Activated naive CD4-positive, alpha-beta T cell treated with anti-CD3 and anti-CD28 coated beads, Interleukin-2, amount 10 ng/mL, durations not matched to agents 7 days and 5 days (primary cell): ENCODE measurements around the gene TGFB1I1.
A peak's percentile ranks its signal among the peaks of the same experiment; 100 is the strongest.

Experiments
- CTCF ChIA-PET: fragments of 350-600 bp; sonication (Branson Sonifier 250); formaldehyde crosslinking; loops from one replicate; lab custom pipeline; 2021; ENCODE audit warnings: antibody characterized with exemption; lab: Charles Lee
- DNase-seq: peaks from one replicate; pipeline ENCODE4 v3.0.0-alpha.2; 2020
- H3K27ac Mint-ChIP-seq: one replicate; pipeline ENCODE4 v1.8.0; 2021; ENCODE audit warnings: mild to moderate bottlenecking, moderate library complexity, mixed read lengths
- H3K27me3 Mint-ChIP-seq: one replicate; pipeline ENCODE4 v1.8.0; 2021; ENCODE audit warnings: mild to moderate bottlenecking, mixed read lengths
- H3K36me3 Mint-ChIP-seq: one replicate; pipeline ENCODE4 v1.8.0; 2021; ENCODE audit warnings: mixed read lengths
- H3K4me1 Mint-ChIP-seq: one replicate; pipeline ENCODE4 v1.8.0; 2021; ENCODE audit warnings: mixed read lengths
- H3K4me3 Mint-ChIP-seq: one replicate; pipeline ENCODE4 v1.8.0; 2021; ENCODE audit warnings: mild to moderate bottlenecking, moderate library complexity, mixed read lengths
- H3K9me3 Mint-ChIP-seq: one replicate; pipeline ENCODE4 v1.8.0; 2021; ENCODE audit warnings: mixed read lengths

The TGFB1I1 gene

DNA sequence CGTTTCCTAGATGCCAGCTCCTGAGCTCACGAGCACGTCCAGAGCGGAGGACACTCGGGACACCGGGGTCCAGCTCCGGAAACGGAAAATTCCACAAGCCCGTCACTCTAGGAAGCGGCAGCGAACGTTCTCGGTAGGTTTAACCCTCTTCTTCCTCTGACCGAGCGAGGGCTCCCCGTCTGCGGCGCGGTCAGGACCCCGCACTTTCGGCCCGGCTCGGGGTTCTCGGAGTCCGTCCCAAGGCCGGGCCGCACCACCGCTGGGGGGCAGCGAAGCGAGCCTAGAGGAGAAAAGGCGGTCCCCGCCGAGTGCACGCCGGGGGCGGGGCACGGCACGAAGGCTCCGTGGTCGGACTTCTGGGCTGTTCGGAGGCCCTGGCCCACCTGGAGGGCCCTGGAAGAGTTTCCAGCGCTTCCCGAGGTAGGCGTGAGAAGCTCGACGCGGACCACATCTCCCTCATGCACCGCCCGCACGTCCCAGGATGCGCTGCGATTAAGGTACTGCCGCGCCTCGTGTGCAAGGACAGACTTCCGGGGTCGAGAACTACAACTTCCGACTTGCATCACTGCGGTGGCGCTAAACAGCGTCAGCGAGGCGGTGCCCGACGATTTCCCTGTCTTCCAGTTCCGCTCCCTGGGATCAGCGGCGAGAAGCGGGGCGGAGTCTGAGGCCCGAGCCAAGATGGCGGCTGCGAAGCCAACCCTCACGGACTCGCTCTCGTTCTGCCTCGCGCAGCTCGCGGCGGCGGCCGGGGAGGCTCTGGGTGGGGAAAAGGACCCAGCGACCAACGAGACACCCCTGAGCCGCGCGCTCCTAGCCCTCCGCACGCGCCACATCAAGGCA, 12.9 kb upstream of the TGFB1I1 start, which contains the start of gene ARMC5:
Gene ARMC5, plus strand, starts transcription at position 658 of the 843 bp plus-strand sequence. Its CDS starts 24 bp downstream, at position 682.
- H3K36me3 Mint-ChIP-seq: peaks cover 37% of the 10 kb centered on the region
- peak within 1 kb of the TSS; percentile 92 for H3K4me3 Mint-ChIP-seq
- peak; percentile 98 for DNase-seq
- peak within 1 kb of the TSS; percentile 98 for H3K27ac Mint-ChIP-seq
- H3K9me3 Mint-ChIP-seq: no peaks in the 10 kb centered on the region
- CTCF ChIA-PET: interaction anchor here (1.2 to 7.8 kb wide), 8 partner anchors 10 to 408 kb away, joined by 3 to 62 read pairs (median 4); partner anchors contain the start of gene RUSF1
- peaks cover 53% of the 10 kb centered on the region for H3K4me1 Mint-ChIP-seq
- peaks cover 3% of the 10 kb centered on the region for H3K27me3 Mint-ChIP-seq

DNA sequence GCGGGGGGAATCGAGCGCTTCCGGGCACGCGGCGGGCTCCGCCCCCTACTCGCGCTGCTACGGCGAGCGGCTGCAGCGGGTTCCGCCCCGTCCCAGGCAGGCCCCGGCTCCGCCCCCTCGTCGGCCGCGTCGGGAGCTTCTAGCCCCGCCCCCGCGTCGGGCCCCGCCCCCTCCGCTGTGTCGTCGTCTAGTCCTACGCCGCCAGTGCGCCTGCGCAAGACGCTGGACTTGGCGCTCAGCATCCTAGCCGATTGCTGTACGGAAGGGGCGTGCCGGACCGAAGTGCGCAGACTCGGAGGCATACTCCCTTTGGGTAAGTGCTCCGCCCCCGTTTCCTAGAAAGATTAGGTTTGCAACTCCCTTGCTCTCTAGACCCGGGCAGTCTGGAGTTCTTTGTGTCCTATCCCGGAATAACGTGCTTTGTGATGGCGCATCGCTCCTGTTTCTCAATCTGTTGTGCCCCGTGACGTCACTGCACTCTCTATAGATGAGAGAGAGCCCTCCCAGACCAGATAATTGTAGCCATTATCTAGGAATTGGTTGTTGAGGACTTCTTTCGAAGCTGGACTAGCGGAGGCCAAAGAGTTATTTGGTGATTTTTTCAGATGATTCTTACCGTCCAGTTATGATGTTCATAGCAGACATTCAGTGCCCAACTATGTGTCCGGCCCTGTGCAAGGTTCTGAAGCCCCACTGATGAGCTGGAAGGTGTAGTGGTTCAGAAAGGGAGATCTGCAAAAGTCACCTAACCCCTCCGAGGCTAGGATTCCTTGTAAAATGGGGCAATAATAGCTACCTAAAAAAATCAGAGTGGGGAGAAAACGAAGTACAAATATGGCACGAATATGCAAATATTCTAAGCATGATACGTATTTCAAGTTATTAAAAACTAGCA, 12.0 kb upstream of the TGFB1I1 start:
- peak overlapping the region; percentile 98 for H3K27ac Mint-ChIP-seq
- H3K4me1 Mint-ChIP-seq: peaks cover 49% of the 10 kb centered on the region
- CTCF ChIA-PET: interaction anchor here (0.8 to 7.8 kb wide), 19 partner anchors 9 to 417 kb away, joined by 3 to 62 read pairs (median 4); partner anchors contain the start of genes PYCARD, RUSF1 and ZNF267
- H3K9me3 Mint-ChIP-seq: no peaks in the 10 kb centered on the region
- peaks cover 38% of the 10 kb centered on the region for H3K36me3 Mint-ChIP-seq
- peaks cover 3% of the 10 kb centered on the region for H3K27me3 Mint-ChIP-seq
- peak overlapping the region; percentile 92 for H3K4me3 Mint-ChIP-seq
- peak; percentile 100 for DNase-seq

GRCh38 chr16:31460582-31461002, 11.4 kb upstream of the TGFB1I1 start:
- CTCF ChIA-PET: interaction anchor here (0.8 to 7.8 kb wide), 18 partner anchors 9 to 417 kb away, joined by 3 to 62 read pairs (median 4); partner anchors contain the start of genes PYCARD, RUSF1 and ZNF267
- Mint-ChIP-seq H3K9me3 (no peaks in the 10 kb centered on the region), H3K36me3 (peaks cover 40% of the 10 kb centered on the region), H3K4me3 (peak overlapping the region; percentile 92), H3K27me3 (peaks cover 3% of the 10 kb centered on the region), H3K4me1 (peaks cover 43% of the 10 kb centered on the region), H3K27ac (peak overlapping the region; percentile 98)
- DNase-seq: peak; percentile 37

DNA sequence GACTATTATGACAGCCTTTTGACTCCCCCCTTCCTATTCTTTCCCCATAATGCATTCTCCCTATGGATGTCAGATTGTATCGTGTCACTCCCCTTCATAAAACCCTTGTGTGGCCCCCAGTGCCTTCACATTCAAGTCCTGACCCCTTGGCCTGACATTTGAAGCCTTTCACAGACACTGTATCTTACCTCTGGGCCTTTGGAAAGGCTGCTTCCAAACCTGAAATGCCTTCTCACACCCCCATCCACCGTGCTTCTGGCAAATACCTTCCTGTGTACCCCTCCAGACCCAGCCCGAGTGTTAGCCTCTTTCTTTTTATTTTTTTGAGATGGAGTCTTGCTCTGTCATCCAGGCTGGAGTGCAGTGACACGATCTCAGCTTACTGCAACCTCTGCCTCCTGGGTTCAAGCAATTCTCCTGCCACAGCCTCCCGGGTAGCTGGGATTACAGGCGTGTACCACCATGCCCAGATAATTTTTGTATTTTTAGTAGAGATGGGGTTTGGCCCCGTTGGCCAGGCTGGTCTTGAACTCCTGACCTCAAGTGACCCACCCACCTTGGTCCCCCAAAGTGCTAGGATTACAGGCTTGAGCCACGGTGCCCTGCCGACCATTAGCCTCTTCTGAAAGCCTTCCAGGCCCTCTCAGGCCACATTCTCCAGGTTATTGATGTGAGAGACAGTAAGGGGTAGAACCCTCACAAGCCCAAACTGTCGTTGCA, 10.6 kb upstream of the TGFB1I1 start:
- Mint-ChIP-seq H3K4me3 (no peak overlapping the region), H3K27ac (peak overlapping the region; percentile 35)

GRCh38 chr16:31461921-31462804, 9.8 kb upstream of the TGFB1I1 start:
- H3K27ac Mint-ChIP-seq: no peak overlapping the region
- H3K4me1 Mint-ChIP-seq: peaks cover 33% of the 10 kb centered on the region

More for the DNA sequence above, 10.6 kb upstream of the TGFB1I1 start:
- no peak for DNase-seq
- CTCF ChIA-PET: interaction anchor here (0.8 to 7.8 kb wide), 15 partner anchors 9 to 416 kb away, joined by 3 to 62 read pairs (median 4); partner anchors contain the start of genes PYCARD and ZNF267
- peaks cover 35% of the 10 kb centered on the region for H3K36me3 Mint-ChIP-seq
- peaks cover 36% of the 10 kb centered on the region for H3K4me1 Mint-ChIP-seq
- no peaks in the 10 kb centered on the region for H3K9me3 Mint-ChIP-seq
- peaks cover 3% of the 10 kb centered on the region for H3K27me3 Mint-ChIP-seq

GRCh38 chr16:31464348-31464769, 7.6 kb upstream of the TGFB1I1 start:
- no peak for DNase-seq
- H3K4me3 Mint-ChIP-seq: no peak overlapping the region
- no peak overlapping the region for H3K27ac Mint-ChIP-seq
- H3K4me1 Mint-ChIP-seq: peaks cover 30% of the 10 kb centered on the region
- H3K36me3 Mint-ChIP-seq: peaks cover 27% of the 10 kb centered on the region
- H3K9me3 Mint-ChIP-seq: no peaks in the 10 kb centered on the region
- peaks cover 2% of the 10 kb centered on the region for H3K27me3 Mint-ChIP-seq
- CTCF ChIA-PET: interaction anchor here (0.9 kb wide), 1 partner anchor 14 kb away, joined by 3 read pairs; no protein-coding TSS in a partner anchor

More at GRCh38 chr16:31461921-31462804, 9.8 kb upstream of the TGFB1I1 start:
- Mint-ChIP-seq H3K36me3 (peaks cover 34% of the 10 kb centered on the region), H3K4me3 (no peak overlapping the region), H3K9me3 (no peaks in the 10 kb centered on the region), H3K27me3 (peaks cover 3% of the 10 kb centered on the region)
- DNase-seq: no peak
- CTCF ChIA-PET: interaction anchor here (0.5 to 7.8 kb wide), 4 partner anchors 14 to 405 kb away, joined by 3 to 62 read pairs (median 11); partner anchors contain the start of gene RUSF1

DNA sequence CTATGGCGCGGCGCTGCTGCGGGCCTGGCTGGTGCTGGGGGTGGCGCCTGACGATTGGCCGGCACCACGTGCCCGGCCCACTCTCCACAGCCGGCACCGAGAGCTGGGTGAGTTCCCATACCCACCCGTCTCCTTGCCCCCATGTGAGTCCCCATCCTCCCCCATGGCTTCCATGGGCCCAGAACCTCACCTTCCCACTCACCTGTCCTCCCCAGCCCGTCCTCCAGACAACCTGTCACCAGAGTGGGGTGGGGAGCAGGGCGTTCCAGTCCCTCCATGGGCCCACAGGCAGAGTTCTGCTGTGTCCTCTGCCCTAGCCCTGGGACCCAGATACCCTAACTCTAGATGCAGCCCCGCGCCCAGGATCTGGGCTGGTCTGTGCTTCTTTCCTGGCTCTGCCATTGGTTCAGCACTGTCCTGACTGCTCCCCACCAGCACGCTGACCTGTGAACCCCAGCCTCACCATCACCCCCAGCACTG, 7.1 kb upstream of the TGFB1I1 start:
- Mint-ChIP-seq H3K36me3 (peaks cover 27% of the 10 kb centered on the region), H3K4me3 (no peak overlapping the region), H3K27ac (no peak overlapping the region), H3K27me3 (no peaks in the 10 kb centered on the region), H3K9me3 (no peaks in the 10 kb centered on the region), H3K4me1 (peaks cover 29% of the 10 kb centered on the region)
- no peak for DNase-seq
- CTCF ChIA-PET: no interaction called here

- Mint-ChIP-seq H3K36me3 (peaks cover 27% of the 10 kb centered on the region), H3K27me3 (peaks cover 7% of the 10 kb centered on the region), H3K4me3 (no peak overlapping the region), H3K9me3 (no peaks in the 10 kb centered on the region), H3K27ac (no peak overlapping the region), H3K4me1 (peaks cover 18% of the 10 kb centered on the region)
- CTCF ChIA-PET: no interaction called here
- no peak for DNase-seq
Observed at GRCh38 chr16:31465788-31466370, 6.1 kb upstream of the TGFB1I1 start.

GRCh38 chr16:31466381-31466841, 5.5 kb upstream of the TGFB1I1 start:
- Mint-ChIP-seq H3K27ac (no peak overlapping the region), H3K36me3 (peaks cover 27% of the 10 kb centered on the region), H3K27me3 (peaks cover 12% of the 10 kb centered on the region), H3K9me3 (no peaks in the 10 kb centered on the region), H3K4me3 (no peak overlapping the region), H3K4me1 (peaks cover 14% of the 10 kb centered on the region)
- no peak for DNase-seq
- CTCF ChIA-PET: no interaction called here

- Mint-ChIP-seq H3K4me1 (peaks cover 14% of the 10 kb centered on the region), H3K4me3 (no peak overlapping the region), H3K36me3 (peaks cover 27% of the 10 kb centered on the region), H3K9me3 (no peaks in the 10 kb centered on the region), H3K27ac (no peak overlapping the region), H3K27me3 (peaks cover 21% of the 10 kb centered on the region)
- no peak for DNase-seq
- CTCF ChIA-PET: no interaction called here
Observed at GRCh38 chr16:31467151-31467773, 4.7 kb upstream of the TGFB1I1 start.

GRCh38 chr16:31467858-31468257, 4.1 kb upstream of the TGFB1I1 start:
- no peak overlapping the region for H3K4me3 Mint-ChIP-seq
- CTCF ChIA-PET: no interaction called here
- H3K9me3 Mint-ChIP-seq: no peaks in the 10 kb centered on the region
- H3K36me3 Mint-ChIP-seq: peaks cover 26% of the 10 kb centered on the region
- no peak for DNase-seq
- peaks cover 27% of the 10 kb centered on the region for H3K27me3 Mint-ChIP-seq
- H3K4me1 Mint-ChIP-seq: peaks cover 19% of the 10 kb centered on the region
- H3K27ac Mint-ChIP-seq: no peak overlapping the region
